ENCODE measurements around the gene ACSL3. TPM values are rescaled to one million over a fixed set of nuclear protein-coding genes. Genes with fewer than 3 reads are reported as not detected.

The ACSL3 gene
- total RNA-seq, 1 donor from 2014 or later, result 41.2 TPM

GRCh38 chr2:222931659-222932058 is 70.8 kb downstream of the ACSL3 start:
- peaks cover 4% of the 10 kb centered on the region for H3K9me3 Mint-ChIP-seq
- H3K4me3 Mint-ChIP-seq, result no peak overlapping the region
- peaks cover 73% of the 10 kb centered on the region for H3K36me3 Mint-ChIP-seq (ENCODE audit: low read depth)
- CTCF ChIA-PET, result interaction anchor here (1.5 kb wide), 1 partner anchor 20 kb away, joined by 4 read pairs; no protein-coding TSS in a partner anchor
- ATAC-seq (ENCODE audit: low read depth), result no peak
- no peaks in the 10 kb centered on the region for H3K4me1 Mint-ChIP-seq
- TF ChIP-seq CTCF (IDR thresholded peaks at IDR 0.05), result no peak
- H3K27ac Mint-ChIP-seq, result no peak overlapping the region
- H3K27me3 Mint-ChIP-seq, result no peaks in the 10 kb centered on the region
- POLR2A ChIA-PET, result no interaction called here
- intact Hi-C loops (cut with micrococcal nuclease), result no loop called here
- DNase-seq, result no peak

- Mint-ChIP-seq H3K27me3 (no peaks in the 10 kb centered on the region), H3K4me3 (no peak overlapping the region), H3K36me3 (ENCODE audit: low read depth) (peaks cover 75% of the 10 kb centered on the region), H3K9me3 (peaks cover 16% of the 10 kb centered on the region), H3K4me1 (no peaks in the 10 kb centered on the region), H3K27ac (no peak overlapping the region)
- ATAC-seq (ENCODE audit: low read depth), result no peak
- CTCF ChIA-PET, result no interaction called here
- no peak for TF ChIP-seq CTCF (IDR thresholded peaks at IDR 0.05)
- no peak for DNase-seq
- intact Hi-C loops (cut with micrococcal nuclease), result no loop called here
- POLR2A ChIA-PET, result no interaction called here
Observed at GRCh38 chr2:222933458-222933857, 72.6 kb downstream of the ACSL3 start.

- no peaks in the 10 kb centered on the region for H3K27me3 Mint-ChIP-seq
- H3K27ac Mint-ChIP-seq, result no peak overlapping the region
- TF ChIP-seq CTCF (IDR thresholded peaks at IDR 0.05), result no peak
- peaks cover 75% of the 10 kb centered on the region for H3K36me3 Mint-ChIP-seq (ENCODE audit: low read depth)
- ATAC-seq (ENCODE audit: low read depth) (no peak), DNase-seq (no peak)
- ChIA-PET CTCF (no interaction called here), POLR2A (no interaction called here)
- H3K4me1 Mint-ChIP-seq, result no peaks in the 10 kb centered on the region
- no peak overlapping the region for H3K4me3 Mint-ChIP-seq
- H3K9me3 Mint-ChIP-seq, result peaks cover 19% of the 10 kb centered on the region
- intact Hi-C loops (cut with micrococcal nuclease), result no loop called here
Observed at GRCh38 chr2:222935688-222936298, 75.0 kb downstream of the ACSL3 start.

GRCh38 chr2:222936705-222937104 is 75.9 kb downstream of the ACSL3 start:
- ChIA-PET CTCF (no interaction called here), POLR2A (no interaction called here)
- peaks cover 72% of the 10 kb centered on the region for H3K36me3 Mint-ChIP-seq (ENCODE audit: low read depth)
- DNase-seq (no peak), ATAC-seq (ENCODE audit: low read depth) (no peak)
- no peak for TF ChIP-seq CTCF (IDR thresholded peaks at IDR 0.05)
- H3K4me1 Mint-ChIP-seq, result no peaks in the 10 kb centered on the region
- H3K9me3 Mint-ChIP-seq, result peaks cover 19% of the 10 kb centered on the region
- intact Hi-C loops (cut with micrococcal nuclease), result no loop called here
- H3K4me3 Mint-ChIP-seq, result no peak overlapping the region
- no peaks in the 10 kb centered on the region for H3K27me3 Mint-ChIP-seq
- no peak overlapping the region for H3K27ac Mint-ChIP-seq

GRCh38 chr2:222938327-222938726 is 77.5 kb downstream of the ACSL3 start:
- CTCF ChIA-PET, result interaction anchor here (1.2 to 5.1 kb wide), 8 partner anchors 8 to 248 kb away, joined by 3 to 40 read pairs (median 10); no protein-coding TSS in a partner anchor
- no peak for TF ChIP-seq CTCF (IDR thresholded peaks at IDR 0.05)
- intact Hi-C loops (cut with micrococcal nuclease), result no loop called here
- POLR2A ChIA-PET, result interaction anchor here (0.9 kb wide), 1 partner anchor 27 kb away, joined by 3 read pairs; no protein-coding TSS in a partner anchor
- no peaks in the 10 kb centered on the region for H3K27me3 Mint-ChIP-seq
- DNase-seq, result no peak
- no peaks in the 10 kb centered on the region for H3K4me1 Mint-ChIP-seq
- no peak overlapping the region for H3K27ac Mint-ChIP-seq
- peaks cover 19% of the 10 kb centered on the region for H3K9me3 Mint-ChIP-seq
- ATAC-seq (ENCODE audit: low read depth), result no peak
- no peak overlapping the region for H3K4me3 Mint-ChIP-seq
- peaks cover 66% of the 10 kb centered on the region for H3K36me3 Mint-ChIP-seq (ENCODE audit: low read depth)
